ENCODE data around the gene HBM. TPM values are rescaled to one million over a fixed set of nuclear protein-coding genes. Genes with fewer than 3 reads are reported as not detected.

Gene HBM
- total RNA-seq, 1 experiment from 2014 or later: not detected

GRCh38 chr16:185691-186090 lies 19.9 kb downstream of the HBM start:
- in situ Hi-C loops (cut with HindIII; ENCODE audit: low pct_unique_long_range_greater_than_20kb, low sequenced_read_pairs): no loop called here
- BruUV-seq (replicated peaks): no TSS peak
- Histone ChIP-seq H3K9me3 (ENCODE audit: control insufficient read depth, insufficient read depth, low read depth, low read length) (no peaks in the 10 kb centered on the region), H3K4me1 (ENCODE audit: control insufficient read depth, insufficient read depth, low read length) (no peaks in the 10 kb centered on the region; the same call in 1 of the 2 replicates), H3K36me3 (ENCODE audit: control insufficient read depth, insufficient read depth, low read length) (peaks cover 10% of the 10 kb centered on the region), H3K4me3 (ENCODE audit: low read depth in 2 of 2, low read length in 2 of 2) (no peak overlapping the region), H3K27me3 (ENCODE audit: control insufficient read depth, insufficient read depth, low read length) (no peaks in the 10 kb centered on the region), H3K27ac (ENCODE audit: low read length) (no peak overlapping the region)
- ATAC-seq: no peak
- POLR2A ChIA-PET: no interaction called here
- CTCF ChIA-PET: no interaction called here
- no peak for DNase-seq (ENCODE audit: low read depth, low spot score)
- TF ChIP-seq REST (IDR thresholded peaks at IDR 0.05; ENCODE audit: insufficient read depth in 1 of 2, low read depth in 2 of 2, low read length in 1 of 2): no peak
- TF ChIP-seq TCF7L2 (IDR thresholded peaks at IDR 0.05; ENCODE audit: low read depth, low read length): no peak
- no peak for TF ChIP-seq SIN3A (IDR thresholded peaks at IDR 0.05; ENCODE audit: borderline replicate concordance, insufficient read depth, low read depth, low read length)
- TF ChIP-seq, protein P1, sequence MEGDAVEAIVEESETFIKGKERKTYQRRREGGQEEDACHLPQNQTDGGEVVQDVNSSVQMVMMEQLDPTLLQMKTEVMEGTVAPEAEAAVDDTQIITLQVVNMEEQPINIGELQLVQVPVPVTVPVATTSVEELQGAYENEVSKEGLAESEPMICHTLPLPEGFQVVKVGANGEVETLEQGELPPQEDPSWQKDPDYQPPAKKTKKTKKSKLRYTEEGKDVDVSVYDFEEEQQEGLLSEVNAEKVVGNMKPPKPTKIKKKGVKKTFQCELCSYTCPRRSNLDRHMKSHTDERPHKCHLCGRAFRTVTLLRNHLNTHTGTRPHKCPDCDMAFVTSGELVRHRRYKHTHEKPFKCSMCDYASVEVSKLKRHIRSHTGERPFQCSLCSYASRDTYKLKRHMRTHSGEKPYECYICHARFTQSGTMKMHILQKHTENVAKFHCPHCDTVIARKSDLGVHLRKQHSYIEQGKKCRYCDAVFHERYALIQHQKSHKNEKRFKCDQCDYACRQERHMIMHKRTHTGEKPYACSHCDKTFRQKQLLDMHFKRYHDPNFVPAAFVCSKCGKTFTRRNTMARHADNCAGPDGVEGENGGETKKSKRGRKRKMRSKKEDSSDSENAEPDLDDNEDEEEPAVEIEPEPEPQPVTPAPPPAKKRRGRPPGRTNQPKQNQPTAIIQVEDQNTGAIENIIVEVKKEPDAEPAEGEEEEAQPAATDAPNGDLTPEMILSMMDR (IDR thresholded peaks at IDR 0.05): no peak
- no peak for TF ChIP-seq POLR2AphosphoS5 (IDR thresholded peaks at IDR 0.05; ENCODE audit: low read depth, low read length)
- intact Hi-C loops (cut with micrococcal nuclease; ENCODE audit: unreplicated experiment): no loop called here

DNA sequence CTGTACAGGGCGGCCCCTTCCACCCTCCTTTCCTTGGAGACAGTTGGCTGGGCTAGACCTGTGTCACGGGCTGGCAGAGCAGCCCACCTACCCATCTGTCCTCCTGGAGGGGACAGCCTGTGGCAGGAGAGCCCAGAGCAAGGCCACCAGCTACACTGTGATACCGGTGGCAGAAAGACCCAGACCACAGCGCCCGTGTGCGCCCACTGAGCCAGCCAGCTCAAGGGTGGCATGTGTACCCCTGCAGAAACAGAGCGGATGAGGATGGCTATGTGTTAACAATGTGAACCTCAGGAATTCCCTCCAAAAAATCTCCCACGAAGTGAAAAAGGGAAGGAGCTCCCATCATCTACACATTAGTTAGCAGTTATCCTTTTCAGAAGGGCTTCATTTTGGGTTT lies 21.6 kb downstream of the HBM start:
- no peaks in the 10 kb centered on the region for H3K9me3 ChIP-seq (ENCODE audit: control insufficient read depth, insufficient read depth, low read depth, low read length)
- no peak overlapping the region for H3K4me3 ChIP-seq (ENCODE audit: low read depth in 2 of 2, low read length in 2 of 2)
- no peaks in the 10 kb centered on the region for H3K27me3 ChIP-seq (ENCODE audit: control insufficient read depth, insufficient read depth, low read length)
- H3K27ac ChIP-seq (ENCODE audit: low read length): no peak overlapping the region
- ChIA-PET CTCF (no interaction called here), POLR2A (no interaction called here)
- intact Hi-C loops (cut with micrococcal nuclease; ENCODE audit: unreplicated experiment): no loop called here
- BruUV-seq (replicated peaks): no TSS peak
- DNase-seq (ENCODE audit: low read depth, low spot score) (no peak), ATAC-seq (no peak)
- peaks cover 14% of the 10 kb centered on the region for H3K36me3 ChIP-seq (ENCODE audit: control insufficient read depth, insufficient read depth, low read length)
- no peaks in the 10 kb centered on the region for H3K4me1 ChIP-seq (ENCODE audit: control insufficient read depth, insufficient read depth, low read length)
- TF ChIP-seq, protein P1 (IDR thresholded peaks at IDR 0.05): no peak
- no peak for TF ChIP-seq POLR2AphosphoS5 (IDR thresholded peaks at IDR 0.05; ENCODE audit: low read depth, low read length)
- no peak for TF ChIP-seq REST (IDR thresholded peaks at IDR 0.05; ENCODE audit: insufficient read depth in 1 of 2, low read depth in 2 of 2, low read length in 1 of 2)
- no peak for TF ChIP-seq SIN3A (IDR thresholded peaks at IDR 0.05; ENCODE audit: borderline replicate concordance, insufficient read depth, low read depth, low read length)
- no peak for TF ChIP-seq TCF7L2 (IDR thresholded peaks at IDR 0.05; ENCODE audit: low read depth, low read length)
- in situ Hi-C loops (cut with HindIII; ENCODE audit: low pct_unique_long_range_greater_than_20kb, low sequenced_read_pairs): no loop called here
